Natural killer cell (primary cell): ENCODE data around the gene RNF220. TPM values are rescaled to one million over a fixed set of nuclear protein-coding genes. Genes with fewer than 3 reads are reported as not detected.

ENCODE experiments used
- ATAC-seq, 3 donors: fragments of 150-1000 bp in 2 of 3; fragments of 200-7000 bp in 1 of 3; cut with Tn5 transposase; 1 replicate in 1 of 3; 2 replicates in 2 of 3; pipeline ENCODE4 v1.10.0; 2021; ENCODE audit warnings: mild to moderate bottlenecking in 2 of 3, moderate library complexity in 2 of 3
- DNase-seq, 2 donors: peaks; one replicate each; pipeline versions ENCODE4 v3.0.0 to v3.0.0-alpha.2; 2013 to 2021; ENCODE audit warnings: mixed read lengths in 1 of 2
- H3K27ac ChIP-seq: one replicate; pipeline ENCODE4 v1.5.1; 2013; ENCODE audit warnings: mild to moderate bottlenecking, low read length
- H3K27me3 ChIP-seq: one replicate; pipeline ENCODE4 v1.6.1; 2013; ENCODE audit warnings: low read length; ENCODE audit not compliant: control insufficient read depth, insufficient read depth
- H3K36me3 ChIP-seq: one replicate; pipeline ENCODE4 v1.6.1; 2013; ENCODE audit warnings: low read length; ENCODE audit not compliant: control insufficient read depth, insufficient read depth
- H3K4me1 ChIP-seq: one replicate; pipeline ENCODE4 v1.6.1; 2013; ENCODE audit warnings: low read length; ENCODE audit not compliant: control insufficient read depth, insufficient read depth
- H3K4me3 ChIP-seq: one replicate; pipeline ENCODE4 v1.5.1; 2013; ENCODE audit warnings: low read length
- H3K9me3 ChIP-seq: one replicate; pipeline ENCODE4 v1.6.1; 2013; ENCODE audit warnings: low read length; ENCODE audit not compliant: control insufficient read depth, insufficient read depth
- H3K27ac Mint-ChIP-seq, 2 donors: one replicate each; pipeline ENCODE4 v1.8.0; 2022; ENCODE audit warnings: mild to moderate bottlenecking in 2 of 2, mixed read lengths in 2 of 2, moderate library complexity in 1 of 2
- H3K27me3 Mint-ChIP-seq, 2 donors: one replicate each; pipeline ENCODE4 v1.8.0; 2022; ENCODE audit warnings: low read depth in 2 of 2, mixed read lengths in 2 of 2
- H3K36me3 Mint-ChIP-seq: one replicate; pipeline ENCODE4 v1.8.0; 2022; ENCODE audit warnings: mixed read lengths
- H3K4me1 Mint-ChIP-seq, 2 donors: one replicate each; pipeline ENCODE4 v1.8.0; 2022; ENCODE audit warnings: mixed read lengths in 2 of 2
- H3K4me3 Mint-ChIP-seq: one replicate; pipeline ENCODE4 v1.8.0; 2022; ENCODE audit warnings: mild to moderate bottlenecking, moderate library complexity, mixed read lengths
- H3K9me3 Mint-ChIP-seq, 2 donors: one replicate each; pipeline ENCODE4 v1.8.0; 2022; ENCODE audit warnings: mixed read lengths in 2 of 2
- WGBS: methylation state at CpG from one replicate; pipeline ENCODE4 v1.1.7; 2013; ENCODE audit warnings: missing lambda C conversion rate; ENCODE audit not compliant: insufficient coverage; 5-methylcytosine and 5-hydroxymethylcytosine counted together
- intact Hi-C: fragments of 100-400 bp; cut with micrococcal nuclease; formaldehyde crosslinking; loops from one replicate; pipeline ENCODE4 v1.14.2; 2022
- total RNA-seq, 4 donors: library from RNA; stranded (reverse); fragments of 120-200 nt in 1 of 4; gene quantifications; one replicate each; pipeline versions ENCODE4 v1.2.3 to v1.2.4, GENCODE V29; 2013 to 2022
- TF ChIP-seq, protein P1 (sequence below): fragments of 200-600 bp; IDR thresholded peaks from one replicate; pipeline ENCODE4 v1.8.0; 2022; ENCODE audit warnings: antibody characterized with exemption

Gene RNF220
- total RNA-seq, 3 donors from 2014 or later (not counting 1 experiment from before 2014, with no cell fraction given), result 88.5 to 107 (median 105) TPM

DNA sequence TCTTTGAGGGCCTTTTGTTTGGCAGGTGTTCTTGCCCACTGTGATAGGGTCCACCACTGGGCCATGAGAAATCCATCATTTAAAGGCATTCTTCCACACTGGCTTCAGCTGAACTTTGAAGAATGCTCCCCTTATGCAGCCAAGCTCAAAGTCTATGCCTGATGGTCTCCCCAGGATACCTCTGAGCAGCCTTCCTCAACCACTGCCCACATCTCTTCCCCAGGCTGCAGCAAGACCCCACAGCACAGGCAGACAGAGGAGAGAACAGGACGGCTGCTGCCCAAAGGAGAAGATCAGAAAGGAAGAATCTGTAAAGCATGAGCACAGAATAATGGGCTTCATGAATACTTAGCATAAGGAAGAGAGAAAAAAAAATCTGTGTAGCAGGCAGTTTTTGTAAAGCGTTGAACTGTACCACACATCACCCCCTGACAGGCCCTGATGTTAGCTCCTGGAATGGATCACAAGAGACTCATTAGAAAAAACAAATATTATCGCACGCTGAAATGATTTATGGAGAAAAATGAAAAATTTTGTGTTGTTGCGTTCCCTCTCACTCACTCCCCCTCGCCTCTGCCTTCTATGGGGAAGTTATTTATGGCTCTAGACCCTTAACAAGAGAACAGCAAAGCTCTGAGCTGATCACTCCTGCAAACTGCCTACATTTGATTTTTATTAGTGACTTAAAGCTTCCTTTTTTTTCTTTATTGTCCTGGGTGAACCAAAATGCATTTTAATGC is 135.1 kb downstream of the RNF220 start:
- WGBS, result 90% methylated on average over 1 of the region's 6 CpGs
- H3K4me3 Mint-ChIP-seq, result no peak overlapping the region
- Histone ChIP-seq H3K36me3 (no peaks in the 10 kb centered on the region), H3K27ac (no peak overlapping the region), H3K4me1 (no peaks in the 10 kb centered on the region), H3K9me3 (no peaks in the 10 kb centered on the region), H3K27me3 (no peaks in the 10 kb centered on the region), H3K4me3 (no peak overlapping the region)
- DNase-seq, result no peak
- TF ChIP-seq, protein P1, sequence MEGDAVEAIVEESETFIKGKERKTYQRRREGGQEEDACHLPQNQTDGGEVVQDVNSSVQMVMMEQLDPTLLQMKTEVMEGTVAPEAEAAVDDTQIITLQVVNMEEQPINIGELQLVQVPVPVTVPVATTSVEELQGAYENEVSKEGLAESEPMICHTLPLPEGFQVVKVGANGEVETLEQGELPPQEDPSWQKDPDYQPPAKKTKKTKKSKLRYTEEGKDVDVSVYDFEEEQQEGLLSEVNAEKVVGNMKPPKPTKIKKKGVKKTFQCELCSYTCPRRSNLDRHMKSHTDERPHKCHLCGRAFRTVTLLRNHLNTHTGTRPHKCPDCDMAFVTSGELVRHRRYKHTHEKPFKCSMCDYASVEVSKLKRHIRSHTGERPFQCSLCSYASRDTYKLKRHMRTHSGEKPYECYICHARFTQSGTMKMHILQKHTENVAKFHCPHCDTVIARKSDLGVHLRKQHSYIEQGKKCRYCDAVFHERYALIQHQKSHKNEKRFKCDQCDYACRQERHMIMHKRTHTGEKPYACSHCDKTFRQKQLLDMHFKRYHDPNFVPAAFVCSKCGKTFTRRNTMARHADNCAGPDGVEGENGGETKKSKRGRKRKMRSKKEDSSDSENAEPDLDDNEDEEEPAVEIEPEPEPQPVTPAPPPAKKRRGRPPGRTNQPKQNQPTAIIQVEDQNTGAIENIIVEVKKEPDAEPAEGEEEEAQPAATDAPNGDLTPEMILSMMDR, result no peak
- no peak for ATAC-seq
- no peak overlapping the region for H3K27ac Mint-ChIP-seq
- no peaks in the 10 kb centered on the region for H3K9me3 Mint-ChIP-seq
- intact Hi-C loops, result no loop called here
- H3K36me3 Mint-ChIP-seq, result no peaks in the 10 kb centered on the region
- no peaks in the 10 kb centered on the region for H3K4me1 Mint-ChIP-seq
- peaks cover 0 to 3% of the 10 kb centered on the region in 2 donors for H3K27me3 Mint-ChIP-seq

GRCh38 chr1:44542420-44543063 is 137.5 kb downstream of the RNF220 start:
- Mint-ChIP-seq H3K4me1 (no peaks in the 10 kb centered on the region), H3K27me3 (peaks cover 0 to 7% of the 10 kb centered on the region in 2 donors), H3K4me3 (no peak overlapping the region), H3K9me3 (no peaks in the 10 kb centered on the region), H3K36me3 (no peaks in the 10 kb centered on the region), H3K27ac (no peak overlapping the region)
- TF ChIP-seq, protein P1, result no peak
- no peak overlapping the region for H3K27ac ChIP-seq
- 67% methylated on average over 14 of the region's 14 CpGs for WGBS
- no peaks in the 10 kb centered on the region for H3K27me3 ChIP-seq
- H3K4me3 ChIP-seq, result no peak overlapping the region
- H3K9me3 ChIP-seq, result no peaks in the 10 kb centered on the region
- no peak for DNase-seq
- ATAC-seq, result no peak
- intact Hi-C loops, result no loop called here
- no peaks in the 10 kb centered on the region for H3K36me3 ChIP-seq
- H3K4me1 ChIP-seq, result no peaks in the 10 kb centered on the region

DNA sequence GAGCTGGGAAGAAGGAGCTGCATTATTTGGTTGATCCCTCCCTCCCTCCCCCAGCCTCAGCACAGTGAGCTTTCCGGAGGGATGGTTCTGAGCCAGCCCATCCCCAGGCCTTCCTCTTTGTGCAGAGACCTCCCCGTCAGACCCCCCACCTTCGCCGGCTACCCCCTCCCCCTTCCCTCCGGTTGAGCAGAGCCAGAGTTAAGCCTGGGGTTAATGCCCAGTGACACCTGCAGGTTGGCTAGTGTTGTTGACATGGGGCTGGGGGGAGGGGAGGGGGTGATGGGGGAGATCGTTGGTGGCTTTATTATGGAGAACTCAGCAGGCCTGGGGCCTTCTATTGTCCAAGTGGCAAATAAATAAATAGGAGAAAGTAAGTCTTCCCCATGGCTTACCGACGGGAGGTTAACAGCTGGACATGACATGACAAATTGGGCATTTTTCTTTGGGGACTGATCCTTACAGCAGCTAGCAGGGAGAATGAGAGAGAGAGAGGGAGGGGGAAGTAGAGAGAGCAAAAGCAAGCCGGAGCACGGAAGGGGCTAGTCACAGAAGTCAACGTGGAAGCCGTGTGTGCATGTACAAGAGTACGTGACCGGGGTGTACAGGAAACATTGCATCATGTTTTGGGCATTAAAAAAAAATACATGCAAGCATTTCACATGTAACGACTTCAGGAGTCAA is 138.1 kb downstream of the RNF220 start:
- WGBS, result 46% methylated on average over 11 of the region's 15 CpGs
- DNase-seq (no peak), ATAC-seq (no peak)
- Mint-ChIP-seq H3K27me3 (peaks cover 0 to 11% of the 10 kb centered on the region in 2 donors), H3K4me1 (no peaks in the 10 kb centered on the region), H3K27ac (no peak overlapping the region), H3K4me3 (no peak overlapping the region), H3K36me3 (no peaks in the 10 kb centered on the region), H3K9me3 (no peaks in the 10 kb centered on the region)
- TF ChIP-seq, protein P1, result no peak
- no peaks in the 10 kb centered on the region for H3K4me1 ChIP-seq
- no peak overlapping the region for H3K27ac ChIP-seq
- no peaks in the 10 kb centered on the region for H3K36me3 ChIP-seq
- intact Hi-C loops, result no loop called here
- no peaks in the 10 kb centered on the region for H3K27me3 ChIP-seq
- H3K9me3 ChIP-seq, result no peaks in the 10 kb centered on the region
- H3K4me3 ChIP-seq, result no peak overlapping the region
